Adrenal gland (tissue), 12 donors: ENCODE measurements around the gene RBPJL. TPM values are rescaled to one million over a fixed set of nuclear protein-coding genes. Genes with fewer than 3 reads are reported as not detected.
A peak's percentile ranks its signal among the peaks of the same experiment; 100 is the strongest.

Source experiments
- DNase-seq, 7 donors: peaks; one replicate each; pipeline ENCODE4 v3.0.0-alpha.2; 2019 to 2020
- H3K27ac ChIP-seq, 5 donors: fragments of 200-600 bp; sonication (generic) in 4 of 5; 1 replicate in 3 of 5; 2 replicates in 2 of 5; pipeline versions ENCODE4 v1.5.1 to v1.8.0; 2016 to 2020; ENCODE audit warnings: mild to moderate bottlenecking in 1 of 5
- H3K27me3 ChIP-seq: fragments of 200-600 bp; 2 replicates; pipeline ENCODE4 v1.8.0; 2021
- H3K36me3 ChIP-seq, 2 donors: fragments of 200-600 bp; replicated peaks in 1 of 2; 1 replicate in 1 of 2; 2 replicates in 1 of 2; pipeline versions ENCODE4 v1.5.1 to v1.8.0; 2018 to 2022
- H3K4me1 ChIP-seq, 2 donors: fragments of 200-600 bp; replicated peaks in 1 of 2; 1 replicate in 1 of 2; 2 replicates in 1 of 2; pipeline versions ENCODE4 v1.5.1 to v1.8.0; 2018 to 2021
- H3K4me3 ChIP-seq, 4 donors: fragments of 200-600 bp; sonication (generic) in 3 of 4; one replicate each; pipeline ENCODE4 v1.5.1; 2016 to 2018
- H3K9me3 ChIP-seq, 3 donors: fragments of 200-600 bp; sonication (generic) in 1 of 3; replicated peaks in 1 of 3; 1 replicate in 2 of 3; 2 replicates in 1 of 3; pipeline versions ENCODE4 v1.5.1 to v1.8.0; 2016 to 2021
- POLR2A ChIP-seq, 2 donors: fragments of 450-650 bp; IDR thresholded peaks; one replicate each; pipeline ENCODE4 v1.6.1; 2017; ENCODE audit warnings: antibody characterized with exemption in 2 of 2, mild to moderate bottlenecking in 2 of 2, moderate library complexity in 1 of 2
- WGBS, 4 donors: extraction: QIAGEN DNeasy Blood & Tissue Kit in 2 of 4; methylation state at CpG; one replicate each; pipeline versions ENCODE4 v1.1.5 to v1.1.7; 2013 to 2017; 5-methylcytosine and 5-hydroxymethylcytosine counted together
- intact Hi-C, 2 donors: fragments of 100-400 bp; cut with DNase I; formaldehyde crosslinking; loops; one replicate each; pipeline versions ENCODE4 v1.14.1 to v1.15.0; 2022 to 2023
- polyA plus RNA-seq, 3 donors: library from polyadenylated mRNA; stranded (reverse); fragments of 200-250 nt in 2 of 3; fragments of 350-450 nt in 1 of 3; fragmentation: Illumina TruSeq in 1 of 3; extraction: RNeasy Lipid Tissue Mini Kit (QIAGEN cat#74804) in 1 of 3; gene quantifications; one replicate each; pipeline ENCODE4 v1.2.3, GENCODE V29; 2013 to 2014
- total RNA-seq, 9 donors: library from RNA; depleted of rRNA in 4 of 9; stranded (reverse); fragments of >200 nt in 4 of 9; fragments of 120-200 nt in 1 of 9; fragmentation: NEBNext Ultra II Directional in 1 of 9; extraction: Animal tissue kit (Norgen Biotek cat#: 25700) in 1 of 9; gene quantifications; one replicate each; pipeline versions ENCODE4 v1.1.0 to v1.2.4, GENCODE V29; 2013 to 2023
- TF ChIP-seq, protein P1 (sequence below), 6 experiments: fragments of 450-650 bp in 4 of 6; fragments of 200-600 bp in 2 of 6; sonication (generic) in 1 of 6; IDR thresholded peaks; 1 replicate in 5 of 6; 2 replicates in 1 of 6; pipeline versions ENCODE4 v1.5.1 to v1.8.0; 2016 to 2021; ENCODE audit warnings: antibody characterized with exemption in 6 of 6, mild to moderate bottlenecking in 2 of 6, moderate library complexity in 1 of 6
- donor health status: healthy with polysubstance abuse.
- donor health status: Bipolar disorder and iron deficiency.
- donor health status: DM: yes; HTN: yes; CAD: no.
- donor health status: DM: no; HTN: no; CAD: no.
- donor health status: DM: no; HTN: no; CAD: no.
- donor health status: DM: yes; HTN: yes; CAD: no.

RBPJL gene
- total and polyA plus RNA-seq, 12 donors, result 0.03 to 0.06 TPM; not detected in 10

DNA sequence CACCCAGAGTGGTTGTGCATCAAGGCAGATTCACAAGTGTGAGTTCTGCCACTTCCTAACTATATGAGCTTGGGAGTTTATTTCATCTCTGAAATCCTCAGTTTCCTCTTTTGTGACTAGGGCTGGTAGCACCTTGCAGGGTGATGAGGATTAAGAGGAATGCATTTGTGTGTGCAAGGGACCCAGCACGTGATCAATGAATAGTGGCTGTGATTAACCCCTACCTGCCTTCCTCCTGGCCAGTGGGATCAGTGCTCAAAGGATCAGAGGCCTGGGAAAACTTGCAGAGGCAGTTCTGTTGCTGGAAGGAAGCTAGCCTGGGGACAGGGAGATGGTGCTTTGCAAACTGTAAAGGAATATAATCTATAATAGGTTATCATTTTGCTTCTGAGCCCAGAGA, 34.3 kb downstream of the RBPJL start:
- TF ChIP-seq, protein P1, sequence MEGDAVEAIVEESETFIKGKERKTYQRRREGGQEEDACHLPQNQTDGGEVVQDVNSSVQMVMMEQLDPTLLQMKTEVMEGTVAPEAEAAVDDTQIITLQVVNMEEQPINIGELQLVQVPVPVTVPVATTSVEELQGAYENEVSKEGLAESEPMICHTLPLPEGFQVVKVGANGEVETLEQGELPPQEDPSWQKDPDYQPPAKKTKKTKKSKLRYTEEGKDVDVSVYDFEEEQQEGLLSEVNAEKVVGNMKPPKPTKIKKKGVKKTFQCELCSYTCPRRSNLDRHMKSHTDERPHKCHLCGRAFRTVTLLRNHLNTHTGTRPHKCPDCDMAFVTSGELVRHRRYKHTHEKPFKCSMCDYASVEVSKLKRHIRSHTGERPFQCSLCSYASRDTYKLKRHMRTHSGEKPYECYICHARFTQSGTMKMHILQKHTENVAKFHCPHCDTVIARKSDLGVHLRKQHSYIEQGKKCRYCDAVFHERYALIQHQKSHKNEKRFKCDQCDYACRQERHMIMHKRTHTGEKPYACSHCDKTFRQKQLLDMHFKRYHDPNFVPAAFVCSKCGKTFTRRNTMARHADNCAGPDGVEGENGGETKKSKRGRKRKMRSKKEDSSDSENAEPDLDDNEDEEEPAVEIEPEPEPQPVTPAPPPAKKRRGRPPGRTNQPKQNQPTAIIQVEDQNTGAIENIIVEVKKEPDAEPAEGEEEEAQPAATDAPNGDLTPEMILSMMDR (IDR thresholded peaks at IDR 0.05), result no peak
- no peak for TF ChIP-seq POLR2A (IDR thresholded peaks at IDR 0.05)
- DNase-seq, result no peak
- Histone ChIP-seq H3K4me1 (peaks cover 97 to 99% of the 10 kb centered on the region in 2 donors), H3K27me3 (no peaks in the 10 kb centered on the region), H3K27ac (peak overlapping the region; percentile 87 to 98 (median 94)), H3K9me3 (no peaks in the 10 kb centered on the region), H3K36me3 (no peaks in the 10 kb centered on the region), H3K4me3 (no peak overlapping the region)
- 32 to 43% (median 33%) methylated on average over 1 of the region's 1 CpG for WGBS, 4 donors
- intact Hi-C loops, result no loop called here

DNA sequence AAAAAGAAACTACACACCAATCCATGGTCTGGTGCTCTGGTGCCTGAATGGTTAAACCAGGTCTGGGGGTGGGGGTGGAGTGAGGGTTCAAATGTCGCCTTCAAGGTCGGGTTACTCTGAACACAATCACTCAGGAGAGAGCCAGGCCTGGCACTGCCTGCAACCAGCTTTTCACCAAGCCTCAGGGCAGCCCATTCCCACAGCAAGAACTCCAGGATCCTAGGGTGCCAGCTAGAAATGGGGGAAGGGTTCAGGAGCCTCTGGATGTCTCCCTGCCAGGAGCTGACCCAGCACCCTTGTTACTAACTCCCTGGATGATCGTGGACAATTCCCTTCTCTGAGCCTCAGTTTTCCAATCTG, 34.9 kb downstream of the RBPJL start:
- H3K4me3 ChIP-seq, result peak overlapping the region in 1 of 4 donors; percentile 32
- TF ChIP-seq, protein P1 (IDR thresholded peaks at IDR 0.05), result no peak
- TF ChIP-seq POLR2A (IDR thresholded peaks at IDR 0.05), result no peak
- H3K36me3 ChIP-seq, result no peaks in the 10 kb centered on the region
- intact Hi-C loops, result no loop called here
- peaks cover 97 to 99% of the 10 kb centered on the region in 2 donors for H3K4me1 ChIP-seq
- no peaks in the 10 kb centered on the region for H3K27me3 ChIP-seq
- 23 to 33% (median 31%) methylated on average over 3 of the region's 3 CpGs for WGBS, 4 donors
- peak in 5 of 7 donors; percentile 45 to 64 (median 60) for DNase-seq
- peak overlapping the region; percentile 87 to 98 (median 94) for H3K27ac ChIP-seq
- H3K9me3 ChIP-seq, result no peaks in the 10 kb centered on the region

DNA sequence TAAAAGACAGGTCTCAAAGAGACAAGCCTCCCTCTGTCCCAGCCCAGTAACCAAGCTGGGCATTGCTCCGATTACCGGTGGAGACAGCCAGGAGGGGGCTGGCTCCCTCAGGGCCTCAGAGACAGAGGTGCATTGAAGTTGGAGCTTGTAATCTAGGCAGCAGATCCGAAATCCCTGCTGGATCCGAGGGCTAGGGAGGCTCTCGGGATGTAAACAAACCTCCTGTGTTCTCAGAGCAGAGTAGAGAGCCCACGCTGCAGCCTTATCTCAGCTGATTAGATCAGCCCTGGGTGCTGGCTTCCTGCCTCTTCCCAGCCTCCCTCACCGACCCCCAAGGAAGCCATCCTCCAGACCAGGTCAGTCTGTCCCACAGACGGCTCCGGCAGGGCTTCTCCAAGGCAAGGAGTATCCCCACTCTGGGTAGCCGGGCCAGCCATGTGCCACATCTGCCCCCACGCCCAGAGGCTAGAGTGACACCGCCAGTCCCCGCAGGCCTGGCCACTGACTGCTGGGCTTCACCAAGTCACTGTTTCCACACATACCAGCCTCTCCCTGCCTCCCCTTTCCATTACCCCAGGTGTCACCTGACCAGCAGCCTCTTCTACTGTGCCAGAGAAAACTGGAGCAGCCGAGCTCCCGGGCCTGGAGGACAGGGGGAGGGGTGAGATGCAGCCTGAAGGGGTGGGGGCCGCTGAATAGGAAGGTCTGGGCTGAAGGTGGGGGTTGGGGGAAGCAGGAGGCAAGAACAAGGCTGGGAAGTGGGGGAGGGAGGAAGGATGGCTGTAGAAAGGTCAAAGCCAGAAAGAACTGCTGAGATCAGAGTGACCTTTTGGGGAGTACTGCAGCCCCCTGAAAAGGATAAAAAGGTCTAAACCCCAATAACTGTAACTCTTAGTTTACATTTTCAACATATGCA, 35.6 kb downstream of the RBPJL start:
- Histone ChIP-seq H3K4me3 (peak overlapping the region in 2 of 4 donors; percentile 2 to 32), H3K27ac (peak overlapping the region; percentile 87 to 98 (median 94)), H3K9me3 (no peaks in the 10 kb centered on the region), H3K36me3 (no peaks in the 10 kb centered on the region), H3K4me1 (peaks cover 97 to 99% of the 10 kb centered on the region in 2 donors), H3K27me3 (no peaks in the 10 kb centered on the region)
- intact Hi-C loops, result no loop called here
- DNase-seq, result peak; percentile 86 to 96 (median 93)
- TF ChIP-seq, protein P1 (IDR thresholded peaks at IDR 0.05), result no peak
- TF ChIP-seq POLR2A (IDR thresholded peaks at IDR 0.05), result peak; percentile 10 to 96
- WGBS, 4 donors, result 11 to 25% (median 23%) methylated on average over 6 to 16 of the region's 16 CpGs

DNA sequence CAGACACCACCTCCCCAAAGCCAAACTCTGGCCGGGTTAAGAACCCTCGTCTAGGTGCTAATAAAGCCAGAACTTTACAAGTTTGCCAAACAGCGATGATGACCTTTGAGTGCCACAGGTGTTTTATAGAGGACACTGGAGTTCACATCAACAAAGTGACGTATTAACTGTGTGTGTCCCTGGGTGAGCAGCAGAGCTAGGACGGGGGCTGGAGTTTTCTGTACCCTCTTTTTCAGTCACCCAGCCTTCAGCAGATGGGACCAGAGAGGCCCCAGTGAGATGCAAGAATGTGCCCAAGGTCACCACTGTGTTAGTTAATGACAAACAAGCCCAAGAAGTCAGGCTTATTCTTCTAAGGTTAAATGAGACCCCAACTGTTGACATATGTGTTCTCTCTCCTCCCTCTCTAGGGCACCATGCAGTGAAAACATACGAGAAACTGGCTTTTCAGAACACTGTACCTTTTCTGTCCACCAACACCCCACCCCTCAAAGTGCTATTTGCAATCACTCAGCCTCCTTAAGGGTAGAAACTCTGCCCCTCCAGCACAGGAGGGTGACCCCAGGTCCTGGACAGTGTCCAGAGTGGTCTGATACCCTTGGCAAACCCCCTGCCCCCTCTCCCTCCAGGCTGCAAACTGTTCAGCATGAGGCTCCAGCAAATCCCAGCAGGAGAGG, 36.4 kb downstream of the RBPJL start:
- Histone ChIP-seq H3K4me3 (peak overlapping the region in 1 of 4 donors; percentile 32), H3K4me1 (peaks cover 89 to 91% of the 10 kb centered on the region in 2 donors), H3K9me3 (no peaks in the 10 kb centered on the region), H3K27me3 (no peaks in the 10 kb centered on the region), H3K27ac (peak overlapping the region; percentile 87 to 98 (median 94)), H3K36me3 (no peaks in the 10 kb centered on the region)
- intact Hi-C loops, result no loop called here
- no peak for TF ChIP-seq POLR2A (IDR thresholded peaks at IDR 0.05)
- TF ChIP-seq, protein P1 (IDR thresholded peaks at IDR 0.05), result no peak
- 30 to 40% (median 39%) methylated on average over 6 of the region's 6 CpGs for WGBS, 4 donors
- DNase-seq, result peak in 2 of 7 donors; percentile 44 to 48
